ENCODE data around the gene ZNF653. TPM values are rescaled to one million over a fixed set of nuclear protein-coding genes. Genes with fewer than 3 reads are reported as not detected.

Gene ZNF653, protein sequence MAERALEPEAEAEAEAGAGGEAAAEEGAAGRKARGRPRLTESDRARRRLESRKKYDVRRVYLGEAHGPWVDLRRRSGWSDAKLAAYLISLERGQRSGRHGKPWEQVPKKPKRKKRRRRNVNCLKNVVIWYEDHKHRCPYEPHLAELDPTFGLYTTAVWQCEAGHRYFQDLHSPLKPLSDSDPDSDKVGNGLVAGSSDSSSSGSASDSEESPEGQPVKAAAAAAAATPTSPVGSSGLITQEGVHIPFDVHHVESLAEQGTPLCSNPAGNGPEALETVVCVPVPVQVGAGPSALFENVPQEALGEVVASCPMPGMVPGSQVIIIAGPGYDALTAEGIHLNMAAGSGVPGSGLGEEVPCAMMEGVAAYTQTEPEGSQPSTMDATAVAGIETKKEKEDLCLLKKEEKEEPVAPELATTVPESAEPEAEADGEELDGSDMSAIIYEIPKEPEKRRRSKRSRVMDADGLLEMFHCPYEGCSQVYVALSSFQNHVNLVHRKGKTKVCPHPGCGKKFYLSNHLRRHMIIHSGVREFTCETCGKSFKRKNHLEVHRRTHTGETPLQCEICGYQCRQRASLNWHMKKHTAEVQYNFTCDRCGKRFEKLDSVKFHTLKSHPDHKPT
- total RNA-seq (1 to 10 TPM; 2.3 to 6.2 (median 4.0) TPM), polyA plus RNA-seq (1 to 10 TPM; 5.9 to 7.8 TPM)
- long read RNA-seq, donor 1, partial matches to known transcripts = 0 of 2 reads
- long read RNA-seq, donor 1, other reads (novel, unspliced or antisense) = 1 of 2 reads
- long read RNA-seq, donor 2, partial matches to known transcripts = 2 of 4 reads
- long read RNA-seq, donor 2, other reads (novel, unspliced or antisense) = 2 of 4 reads
- long read RNA-seq, donor 3 = 0 reads

- TF ChIP-seq CTCF (IDR thresholded peaks at IDR 0.05) = no peak
- Histone ChIP-seq H3K27me3 (no peaks in the 10 kb centered on the region), H3K4me3 (peak within 1 kb of the TSS; percentile 70 to 100 (median 98)), H3K36me3 (peaks cover 0 to 30% (median 0%) of the 10 kb centered on the region in 9 donors), H3K9me3 (no peaks in the 10 kb centered on the region), H3K4me1 (peaks cover 0 to 16% (median 11%) of the 10 kb centered on the region in 9 donors), H3K27ac (peak within 1 kb of the TSS; percentile 93 to 99 (median 96))
- DNase-seq = peak; percentile 94
- peak; percentile 76 to 91 (median 88) for ATAC-seq
- 0% methylated on average over 48 to 64 of the region's 65 CpGs for WGBS, 2 donors
- intact Hi-C loops (cut with DNase I) = loop anchor here in 3 of 10 donors (1.0 to 2.0 kb wide), 3 partner anchors 23 to 24 kb away; partner anchors contain the start of gene ECSIT (in 2 of the 3)
Measured at GRCh38 chr19:11505504-11506100, at the start of gene ZNF653. Gene ZNF653, minus strand, starts transcription at chr19:11505839. Its CDS starts 53 bp downstream, at chr19:11505786.

DNA sequence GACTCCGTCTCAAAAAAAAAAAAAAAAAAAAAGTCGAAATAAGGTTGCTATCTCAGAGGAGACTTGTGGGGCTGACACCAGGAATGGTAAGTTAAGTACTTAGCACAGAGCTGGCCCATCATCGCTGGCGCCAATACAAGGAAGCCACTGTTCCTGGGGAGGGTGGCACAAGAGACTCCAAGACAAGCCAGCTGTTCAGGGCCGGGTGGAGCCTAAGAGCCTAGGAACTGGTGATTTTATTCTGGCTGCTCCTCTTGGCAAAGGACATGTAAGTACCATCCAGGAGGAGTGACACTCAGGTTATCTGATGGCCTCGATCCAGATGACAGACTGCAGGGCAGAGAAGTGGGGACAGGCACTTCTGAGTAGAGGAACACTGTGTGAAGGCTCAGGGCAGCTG lies 49.6 kb upstream of the ZNF653 start:
- WGBS, 2 donors = 68 to 74% methylated on average over 6 of the region's 6 CpGs
- no peak for TF ChIP-seq CTCF (IDR thresholded peaks at IDR 0.05)
- intact Hi-C loops (cut with DNase I) = no loop called here
- peaks cover 0 to 50% (median 16%) of the 10 kb centered on the region in 9 donors for H3K36me3 ChIP-seq
- no peaks in the 10 kb centered on the region for H3K9me3 ChIP-seq
- peak overlapping the region in 1 of 10 donors; percentile 52 for H3K27ac ChIP-seq
- DNase-seq (no peak), ATAC-seq (no peak)
- H3K27me3 ChIP-seq = no peaks in the 10 kb centered on the region
- H3K4me3 ChIP-seq = no peak overlapping the region
- peaks cover 9 to 38% (median 31%) of the 10 kb centered on the region in 9 donors for H3K4me1 ChIP-seq

- no peak for TF ChIP-seq CTCF (IDR thresholded peaks at IDR 0.05)
- Histone ChIP-seq H3K4me3 (no peak overlapping the region), H3K4me1 (peaks cover 5 to 31% (median 22%) of the 10 kb centered on the region in 9 donors), H3K9me3 (no peaks in the 10 kb centered on the region), H3K27me3 (no peaks in the 10 kb centered on the region), H3K36me3 (peaks cover 0 to 59% (median 18%) of the 10 kb centered on the region in 9 donors), H3K27ac (no peak overlapping the region)
- no peak for ATAC-seq
- no peak for DNase-seq
- WGBS, 2 donors = 93 to 94% methylated on average over 12 of the region's 12 CpGs
- intact Hi-C loops (cut with DNase I) = no loop called here
Measured at GRCh38 chr19:11554160-11554559, 48.5 kb upstream of the ZNF653 start.
